ENCODE results near the gene NIBAN1.

The NIBAN1 gene

DNA sequence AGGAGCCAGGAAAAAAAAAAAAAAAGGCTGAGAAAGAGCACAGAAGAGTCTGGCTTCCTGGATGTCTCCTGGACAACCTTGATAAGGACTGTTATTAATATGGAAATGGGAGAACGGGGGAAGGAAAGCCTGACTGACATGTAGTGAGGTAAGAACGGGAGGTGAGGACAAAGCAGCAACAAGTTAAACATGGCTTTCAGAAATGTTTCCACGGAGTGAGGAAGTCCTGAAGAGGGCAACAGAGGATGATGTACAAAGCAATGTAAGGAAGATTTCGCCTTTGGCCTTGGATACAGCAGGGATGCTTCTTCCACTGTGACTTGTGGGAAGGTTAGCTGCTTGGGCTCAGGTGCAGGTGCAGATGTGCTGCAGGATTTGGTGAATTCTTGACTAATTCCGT, 11.9 kb upstream of the NIBAN1 start:
- H2BK15ac ChIP-seq (ENCODE audit: low read length), result no peak overlapping the region
- no peak overlapping the region for H3K14ac ChIP-seq (ENCODE audit: low read length)
- DNase-seq (ENCODE audit: low spot score), result no peak
- no peak overlapping the region for H2BK120ac ChIP-seq (ENCODE audit: low read depth, low read length)
- no peak overlapping the region for H3K9ac ChIP-seq (ENCODE audit: low read depth, low read length, poor library complexity)
- H3K23ac ChIP-seq (ENCODE audit: low read depth, low read length, poor library complexity), result no peak overlapping the region
- no peak overlapping the region for H2BK12ac ChIP-seq (ENCODE audit: low read length)
- H3K27me3 ChIP-seq (ENCODE audit: control insufficient read depth in 3 of 3, insufficient read depth in 3 of 3, low read depth in 1 of 3, low read length in 3 of 3), result peaks cover 0 to 12% (median 0%) of the 10 kb centered on the region in 3 experiments
- WGBS, 2 donors (ENCODE audit: extremely low coverage in 2 of 2, insufficient read length in 2 of 2, insufficient replicate concordance in 1 of 2), result no CpG with 5 or more reads among the region's 5 CpGs
- no peaks in the 10 kb centered on the region for H3K36me3 ChIP-seq (replicated peaks in 1 of 2; ENCODE audit: control insufficient read depth in 2 of 2, insufficient read depth in 2 of 2, low read length in 2 of 2)
- no peak overlapping the region for H2AFZ ChIP-seq (ENCODE audit: low read length)
- no peak overlapping the region for H3K27ac ChIP-seq (replicated peaks; ENCODE audit: low read length)
- H3K4ac ChIP-seq (ENCODE audit: low read length), result no peak overlapping the region
- no peak overlapping the region for H3K18ac ChIP-seq (ENCODE audit: low read length)
- H3K4me1 ChIP-seq (ENCODE audit: control insufficient read depth in 2 of 2, insufficient read depth in 1 of 2, low read depth in 1 of 2, low read length in 2 of 2), result peaks cover 0 to 5% of the 10 kb centered on the region in 2 donors
- no peak overlapping the region for H2BK5ac ChIP-seq (ENCODE audit: low read length)
- H3K4me2 ChIP-seq (ENCODE audit: insufficient read depth, low read length, poor library complexity, severe bottlenecking), result no peak overlapping the region
- no peaks in the 10 kb centered on the region for H3K9me3 ChIP-seq (replicated peaks in 1 of 2; ENCODE audit: control insufficient read depth in 2 of 2, insufficient read depth in 1 of 2, low read depth in 1 of 2, low read length in 2 of 2)
- H2AK5ac ChIP-seq (ENCODE audit: low read depth, low read length), result no peak overlapping the region
- H3K4me3 ChIP-seq (ENCODE audit: low read length in 2 of 2), result no peak overlapping the region
- no peaks in the 10 kb centered on the region for H3K79me1 ChIP-seq (ENCODE audit: low read depth, low read length)
- no peak overlapping the region for H4K8ac ChIP-seq (ENCODE audit: low read depth, low read length)
- H4K91ac ChIP-seq (ENCODE audit: low read depth, low read length, poor library complexity), result no peak overlapping the region

DNA sequence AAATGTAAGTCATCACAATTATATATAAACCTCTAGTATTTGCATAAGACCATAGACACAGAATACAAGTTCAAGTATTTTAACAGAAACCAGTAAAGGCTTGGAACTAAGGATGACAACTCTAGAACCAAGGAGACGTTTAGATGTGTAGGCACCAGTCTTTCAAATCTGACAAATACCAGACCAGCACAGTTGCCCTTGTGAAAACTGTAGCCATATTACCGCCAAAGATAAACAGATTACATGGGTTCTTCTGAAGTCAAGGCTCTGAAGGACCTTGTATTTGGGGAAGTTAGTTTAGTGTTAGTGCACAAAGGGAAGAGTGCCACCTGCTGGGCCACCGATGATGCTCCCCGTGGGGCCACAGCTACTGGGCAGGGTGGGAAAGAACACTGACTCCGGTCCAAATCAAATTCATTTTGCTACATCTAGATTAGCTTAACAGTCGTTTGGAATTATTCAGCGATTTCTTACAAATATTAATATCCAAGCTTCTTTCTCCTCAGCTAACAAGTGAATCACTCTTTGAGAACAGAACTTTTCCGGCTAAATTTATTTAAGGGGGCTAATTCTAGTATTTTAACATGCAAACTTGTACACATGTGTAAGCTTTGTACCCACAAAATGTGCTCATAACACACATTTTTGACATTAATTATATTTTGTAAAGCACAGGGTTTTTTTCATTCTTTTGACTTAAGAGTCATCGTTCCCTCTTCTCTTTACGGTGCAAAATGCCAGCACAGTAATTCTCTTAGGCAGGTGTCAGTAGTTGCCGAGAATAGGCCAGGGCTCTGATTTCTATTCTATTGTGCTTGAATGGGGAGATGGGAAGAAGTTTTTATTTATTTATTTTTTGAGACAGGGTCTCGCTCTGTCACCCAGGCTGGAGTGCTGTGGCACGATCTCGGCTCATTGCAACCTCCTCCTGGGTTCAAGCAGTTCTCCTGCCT, 8.0 kb upstream of the NIBAN1 start:
- H3K27me3 ChIP-seq (ENCODE audit: control insufficient read depth in 3 of 3, insufficient read depth in 3 of 3, low read depth in 1 of 3, low read length in 3 of 3), result peaks cover 0 to 7% (median 0%) of the 10 kb centered on the region in 3 experiments

DNA sequence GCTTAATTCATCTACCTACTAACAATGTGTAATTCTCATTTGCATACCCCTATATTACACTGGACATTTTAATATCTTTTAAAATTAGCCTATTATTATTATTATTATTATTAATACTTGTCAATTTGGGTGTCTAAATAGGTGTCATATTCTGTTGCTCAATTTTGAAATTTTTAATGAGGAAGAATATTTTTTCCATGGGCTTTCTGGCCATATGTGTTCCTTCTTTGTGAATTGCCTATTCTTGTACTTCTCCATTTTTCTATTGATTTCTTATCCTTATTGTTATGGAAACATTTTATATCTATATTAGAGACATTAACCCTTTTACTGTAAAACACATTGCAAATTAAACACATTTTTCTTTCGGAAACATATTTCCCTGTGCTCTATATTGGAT, 6.4 kb upstream of the NIBAN1 start:
- Histone ChIP-seq H3K18ac (ENCODE audit: low read length) (no peak overlapping the region), H3K4me2 (ENCODE audit: insufficient read depth, low read length, poor library complexity, severe bottlenecking) (no peak overlapping the region), H2BK5ac (ENCODE audit: low read length) (no peak overlapping the region), H3K4me3 (ENCODE audit: low read length in 2 of 2) (no peak overlapping the region), H3K4me1 (ENCODE audit: control insufficient read depth in 2 of 2, insufficient read depth in 1 of 2, low read depth in 1 of 2, low read length in 2 of 2) (no peaks in the 10 kb centered on the region), H3K79me1 (ENCODE audit: low read depth, low read length) (no peaks in the 10 kb centered on the region), H3K14ac (ENCODE audit: low read length) (no peak overlapping the region), H3K9me3 (replicated peaks in 1 of 2; ENCODE audit: control insufficient read depth in 2 of 2, insufficient read depth in 1 of 2, low read depth in 1 of 2, low read length in 2 of 2) (no peaks in the 10 kb centered on the region), H3K23ac (ENCODE audit: low read depth, low read length, poor library complexity) (no peak overlapping the region), H4K91ac (ENCODE audit: low read depth, low read length, poor library complexity) (no peak overlapping the region), H2BK12ac (ENCODE audit: low read length) (no peak overlapping the region), H2AFZ (ENCODE audit: low read length) (no peak overlapping the region), H2BK15ac (ENCODE audit: low read length) (no peak overlapping the region), H2BK120ac (ENCODE audit: low read depth, low read length) (no peak overlapping the region), H3K36me3 (replicated peaks in 1 of 2; ENCODE audit: control insufficient read depth in 2 of 2, insufficient read depth in 2 of 2, low read length in 2 of 2) (no peaks in the 10 kb centered on the region), H3K4ac (ENCODE audit: low read length) (no peak overlapping the region), H3K27me3 (ENCODE audit: control insufficient read depth in 3 of 3, insufficient read depth in 3 of 3, low read depth in 1 of 3, low read length in 3 of 3) (peaks cover 0 to 16% (median under 1%) of the 10 kb centered on the region in 3 experiments), H2AK5ac (ENCODE audit: low read depth, low read length) (no peak overlapping the region), H3K9ac (ENCODE audit: low read depth, low read length, poor library complexity) (no peak overlapping the region), H3K27ac (replicated peaks; ENCODE audit: low read length) (no peak overlapping the region), H4K8ac (ENCODE audit: low read depth, low read length) (no peak overlapping the region)
- DNase-seq (ENCODE audit: low spot score), result no peak
- no CpG with 5 or more reads among the region's 1 CpG for WGBS, 2 donors (ENCODE audit: extremely low coverage in 2 of 2, insufficient read length in 2 of 2, insufficient replicate concordance in 1 of 2)

More for the DNA sequence above, 8.0 kb upstream of the NIBAN1 start:
- no CpG with 5 or more reads among the region's 14 CpGs for WGBS, 2 donors (ENCODE audit: extremely low coverage in 2 of 2, insufficient read length in 2 of 2, insufficient replicate concordance in 1 of 2)
- DNase-seq (ENCODE audit: low spot score), result peak; percentile 21
- no peak overlapping the region for H3K9ac ChIP-seq (ENCODE audit: low read depth, low read length, poor library complexity)
- H2BK120ac ChIP-seq (ENCODE audit: low read depth, low read length), result no peak overlapping the region
- no peak overlapping the region for H2BK5ac ChIP-seq (ENCODE audit: low read length)
- H3K23ac ChIP-seq (ENCODE audit: low read depth, low read length, poor library complexity), result no peak overlapping the region
- no peak overlapping the region for H3K4me2 ChIP-seq (ENCODE audit: insufficient read depth, low read length, poor library complexity, severe bottlenecking)
- H2AK5ac ChIP-seq (ENCODE audit: low read depth, low read length), result no peak overlapping the region
- H4K91ac ChIP-seq (ENCODE audit: low read depth, low read length, poor library complexity), result no peak overlapping the region
- no peak overlapping the region for H2BK12ac ChIP-seq (ENCODE audit: low read length)
- no peaks in the 10 kb centered on the region for H3K79me1 ChIP-seq (ENCODE audit: low read depth, low read length)
- no peak overlapping the region for H3K27ac ChIP-seq (replicated peaks; ENCODE audit: low read length)
- H3K14ac ChIP-seq (ENCODE audit: low read length), result no peak overlapping the region
- H3K4me1 ChIP-seq (ENCODE audit: control insufficient read depth in 2 of 2, insufficient read depth in 1 of 2, low read depth in 1 of 2, low read length in 2 of 2), result peaks cover 0 to 2% of the 10 kb centered on the region in 2 donors
- no peaks in the 10 kb centered on the region for H3K36me3 ChIP-seq (replicated peaks in 1 of 2; ENCODE audit: control insufficient read depth in 2 of 2, insufficient read depth in 2 of 2, low read length in 2 of 2)
- H3K9me3 ChIP-seq (replicated peaks in 1 of 2; ENCODE audit: control insufficient read depth in 2 of 2, insufficient read depth in 1 of 2, low read depth in 1 of 2, low read length in 2 of 2), result no peaks in the 10 kb centered on the region
- no peak overlapping the region for H3K4me3 ChIP-seq (ENCODE audit: low read length in 2 of 2)
- no peak overlapping the region for H3K4ac ChIP-seq (ENCODE audit: low read length)
- no peak overlapping the region for H2AFZ ChIP-seq (ENCODE audit: low read length)
- H3K18ac ChIP-seq (ENCODE audit: low read length), result no peak overlapping the region
- no peak overlapping the region for H2BK15ac ChIP-seq (ENCODE audit: low read length)
- H4K8ac ChIP-seq (ENCODE audit: low read depth, low read length), result no peak overlapping the region

DNA sequence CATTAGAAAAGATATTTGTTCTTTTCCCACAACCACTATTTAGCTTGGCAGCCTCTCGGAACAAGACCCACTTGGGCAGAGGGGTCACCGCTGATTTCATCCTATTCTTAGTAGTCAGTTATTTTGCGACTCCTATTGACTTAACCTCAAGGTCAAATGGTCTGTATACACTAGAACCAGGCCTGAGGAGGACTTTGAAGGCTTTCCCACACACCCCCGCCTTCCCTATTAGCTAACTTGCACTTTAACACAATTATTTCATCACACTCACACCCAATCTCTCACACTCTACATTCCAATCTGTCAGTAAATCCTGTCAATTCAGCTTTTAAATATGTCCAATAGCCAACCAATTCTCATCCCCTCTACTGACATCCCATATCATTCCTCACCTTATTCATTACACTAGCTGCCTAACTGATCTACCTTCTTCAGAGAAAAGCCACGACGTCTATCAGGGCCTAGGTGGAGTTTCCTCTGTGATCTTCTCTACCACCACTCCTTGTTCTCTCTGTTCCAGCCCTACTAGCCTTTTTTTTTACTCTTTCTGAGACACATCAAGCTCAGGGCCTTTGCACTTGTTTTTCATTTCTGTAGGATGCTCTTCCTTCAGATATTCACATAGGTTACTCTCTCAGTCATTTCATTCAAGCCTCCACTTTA, 1.0 kb upstream of the NIBAN1 start:
- peaks cover 0 to 3% of the 10 kb centered on the region in 2 donors for H3K4me1 ChIP-seq (ENCODE audit: control insufficient read depth in 2 of 2, insufficient read depth in 1 of 2, low read depth in 1 of 2, low read length in 2 of 2)
- no peak overlapping the region for H3K4me2 ChIP-seq (ENCODE audit: insufficient read depth, low read length, poor library complexity, severe bottlenecking)
- H3K27me3 ChIP-seq (ENCODE audit: control insufficient read depth in 3 of 3, insufficient read depth in 3 of 3, low read depth in 1 of 3, low read length in 3 of 3), result peaks cover 9 to 54% (median 38%) of the 10 kb centered on the region in 3 experiments
- H3K23ac ChIP-seq (ENCODE audit: low read depth, low read length, poor library complexity), result no peak overlapping the region
- H3K18ac ChIP-seq (ENCODE audit: low read length), result no peak overlapping the region
- H2BK15ac ChIP-seq (ENCODE audit: low read length), result no peak overlapping the region
- no peak overlapping the region for H2BK12ac ChIP-seq (ENCODE audit: low read length)
- H2BK120ac ChIP-seq (ENCODE audit: low read depth, low read length), result no peak overlapping the region
- no peaks in the 10 kb centered on the region for H3K9me3 ChIP-seq (replicated peaks in 1 of 2; ENCODE audit: control insufficient read depth in 2 of 2, insufficient read depth in 1 of 2, low read depth in 1 of 2, low read length in 2 of 2)
- H4K8ac ChIP-seq (ENCODE audit: low read depth, low read length), result no peak overlapping the region
- no peak overlapping the region for H2BK5ac ChIP-seq (ENCODE audit: low read length)
- H2AK5ac ChIP-seq (ENCODE audit: low read depth, low read length), result no peak overlapping the region
- no peak overlapping the region for H3K27ac ChIP-seq (replicated peaks; ENCODE audit: low read length)
- H3K14ac ChIP-seq (ENCODE audit: low read length), result no peak overlapping the region
- no peak overlapping the region for H3K4me3 ChIP-seq (ENCODE audit: low read length in 2 of 2)
- H3K9ac ChIP-seq (ENCODE audit: low read depth, low read length, poor library complexity), result no peak overlapping the region
- no peaks in the 10 kb centered on the region for H3K79me1 ChIP-seq (ENCODE audit: low read depth, low read length)
- H2AFZ ChIP-seq (ENCODE audit: low read length), result no peak overlapping the region
- no peak for DNase-seq (ENCODE audit: low spot score)
- WGBS, 2 donors (ENCODE audit: extremely low coverage in 2 of 2, insufficient read length in 2 of 2, insufficient replicate concordance in 1 of 2), result no CpG with 5 or more reads among the region's 6 CpGs
- H4K91ac ChIP-seq (ENCODE audit: low read depth, low read length, poor library complexity), result no peak overlapping the region
- no peaks in the 10 kb centered on the region for H3K36me3 ChIP-seq (replicated peaks in 1 of 2; ENCODE audit: control insufficient read depth in 2 of 2, insufficient read depth in 2 of 2, low read length in 2 of 2)
- H3K4ac ChIP-seq (ENCODE audit: low read length), result no peak overlapping the region
